OCI-LY1 (cell line): ENCODE results near the gene FARSA.
A peak's percentile ranks its signal among the peaks of the same experiment; 100 is the strongest.

ENCODE experiments used
- H2AFZ ChIP-seq: fragments of 200-600 bp; sonication (generic), shearing (Covaris generic); 2 replicates; pipeline ENCODE4 v1.6.0; 2014; ENCODE audit warnings: antibody characterized with exemption, mild to moderate bottlenecking, low read length
- H3F3A ChIP-seq: fragments of 200-600 bp; sonication (generic), shearing (Covaris generic); 2 replicates; pipeline ENCODE4 v1.6.0; 2014; ENCODE audit warnings: mild to moderate bottlenecking, antibody characterized with exemption, low read length, moderate library complexity; ENCODE audit not compliant: insufficient read depth
- H3K27ac ChIP-seq: fragments of 200-600 bp; sonication (generic); 2 replicates; pipeline ENCODE4 v1.5.1; 2014; ENCODE audit warnings: low read length, mixed run types, mild to moderate bottlenecking, low read depth; ENCODE audit not compliant: poor library complexity, severe bottlenecking
- H3K27me3 ChIP-seq: fragments of 200-600 bp; sonication (generic); 2 replicates; pipeline ENCODE4 v1.6.0; 2014; ENCODE audit warnings: antibody characterized with exemption, mild to moderate bottlenecking, low read length, moderate library complexity; ENCODE audit not compliant: insufficient read depth
- H3K36me3 ChIP-seq: fragments of 200-600 bp; sonication (generic); 2 replicates; pipeline ENCODE4 v1.6.1; 2014; ENCODE audit warnings: mild to moderate bottlenecking, antibody characterized with exemption, low read length, moderate library complexity, mixed read lengths; ENCODE audit not compliant: insufficient read depth
- H3K4me1 ChIP-seq: fragments of 200-600 bp; sonication (generic); 2 replicates; pipeline ENCODE4 v1.5.1; 2014; ENCODE audit warnings: mild to moderate bottlenecking, low read length, moderate library complexity; ENCODE audit not compliant: insufficient read depth, severe bottlenecking
- H3K4me2 ChIP-seq: fragments of 200-600 bp; sonication (generic), shearing (Covaris generic); 2 replicates; pipeline ENCODE4 v1.6.1; 2014; ENCODE audit warnings: low read length
- H3K4me3 ChIP-seq: fragments of 200-600 bp; sonication (generic); 2 replicates; pipeline ENCODE4 v1.5.1; 2014; ENCODE audit warnings: low read length, low read depth, mild to moderate bottlenecking, mixed read lengths; ENCODE audit not compliant: poor library complexity, severe bottlenecking
- H3K79me2 ChIP-seq: fragments of 200-600 bp; shearing (Covaris generic); 2 replicates; pipeline ENCODE4 v1.6.1; 2016; ENCODE audit warnings: mixed run types, low read length, mixed read lengths; ENCODE audit not compliant: insufficient read depth
- H3K9ac ChIP-seq: fragments of 200-600 bp; sonication (generic), shearing (Covaris generic); 2 replicates; pipeline ENCODE4 v1.6.1; 2014; ENCODE audit warnings: mild to moderate bottlenecking, low read length, mixed read lengths
- H3K9me2 ChIP-seq: fragments of 200-600 bp; sonication (generic), shearing (Covaris generic); 2 replicates; pipeline ENCODE4 v1.6.1; 2014; ENCODE audit warnings: low read depth, mild to moderate bottlenecking, low read length, mixed read lengths
- H3K9me3 ChIP-seq: fragments of 200-600 bp; shearing (Covaris generic); 2 replicates; pipeline ENCODE4 v1.6.1; 2014; ENCODE audit warnings: low read length, mixed read lengths
- H4K20me1 ChIP-seq: fragments of 200-600 bp; sonication (generic), shearing (Covaris generic); 2 replicates; pipeline ENCODE4 v1.6.0; 2016; ENCODE audit warnings: mild to moderate bottlenecking, low read length; ENCODE audit not compliant: insufficient read depth
- EZH2 ChIP-seq: fragments of 200-600 bp; sonication (generic), shearing (Covaris generic); IDR thresholded peaks from 2 replicates; pipeline ENCODE4 v1.8.0; 2017; ENCODE audit warnings: borderline replicate concordance, mixed run types, mild to moderate bottlenecking, antibody characterized with exemption, low read length, moderate library complexity, mixed read lengths
- TF ChIP-seq, protein P1 (sequence below): fragments of 200-600 bp; sonication (generic), shearing (Covaris generic); IDR thresholded peaks from 2 replicates; pipeline ENCODE4 v1.5.1; 2017; ENCODE audit warnings: mild to moderate bottlenecking, antibody characterized with exemption, low read length, moderate library complexity, mixed read lengths

Gene FARSA

GRCh38 chr19:12884202-12884601 lies 49.3 kb downstream of the FARSA start:
- Histone ChIP-seq H3K27me3 (no peaks in the 10 kb centered on the region), H3K4me3 (no peak overlapping the region), H3K9me3 (peaks cover 7% of the 10 kb centered on the region; the same call in 1 of the 2 replicates), H3F3A (no peaks in the 10 kb centered on the region), H3K27ac (no peak overlapping the region), H2AFZ (no peak overlapping the region), H3K4me2 (no peak overlapping the region), H3K36me3 (no peaks in the 10 kb centered on the region; the same call in 1 of the 2 replicates), H3K79me2 (no peaks in the 10 kb centered on the region), H3K9ac (no peak overlapping the region), H3K4me1 (peaks cover 32% of the 10 kb centered on the region), H3K9me2 (no peaks in the 10 kb centered on the region), H4K20me1 (no peaks in the 10 kb centered on the region)
- no peak for TF ChIP-seq EZH2
- TF ChIP-seq, protein P1, sequence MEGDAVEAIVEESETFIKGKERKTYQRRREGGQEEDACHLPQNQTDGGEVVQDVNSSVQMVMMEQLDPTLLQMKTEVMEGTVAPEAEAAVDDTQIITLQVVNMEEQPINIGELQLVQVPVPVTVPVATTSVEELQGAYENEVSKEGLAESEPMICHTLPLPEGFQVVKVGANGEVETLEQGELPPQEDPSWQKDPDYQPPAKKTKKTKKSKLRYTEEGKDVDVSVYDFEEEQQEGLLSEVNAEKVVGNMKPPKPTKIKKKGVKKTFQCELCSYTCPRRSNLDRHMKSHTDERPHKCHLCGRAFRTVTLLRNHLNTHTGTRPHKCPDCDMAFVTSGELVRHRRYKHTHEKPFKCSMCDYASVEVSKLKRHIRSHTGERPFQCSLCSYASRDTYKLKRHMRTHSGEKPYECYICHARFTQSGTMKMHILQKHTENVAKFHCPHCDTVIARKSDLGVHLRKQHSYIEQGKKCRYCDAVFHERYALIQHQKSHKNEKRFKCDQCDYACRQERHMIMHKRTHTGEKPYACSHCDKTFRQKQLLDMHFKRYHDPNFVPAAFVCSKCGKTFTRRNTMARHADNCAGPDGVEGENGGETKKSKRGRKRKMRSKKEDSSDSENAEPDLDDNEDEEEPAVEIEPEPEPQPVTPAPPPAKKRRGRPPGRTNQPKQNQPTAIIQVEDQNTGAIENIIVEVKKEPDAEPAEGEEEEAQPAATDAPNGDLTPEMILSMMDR: no peak

DNA sequence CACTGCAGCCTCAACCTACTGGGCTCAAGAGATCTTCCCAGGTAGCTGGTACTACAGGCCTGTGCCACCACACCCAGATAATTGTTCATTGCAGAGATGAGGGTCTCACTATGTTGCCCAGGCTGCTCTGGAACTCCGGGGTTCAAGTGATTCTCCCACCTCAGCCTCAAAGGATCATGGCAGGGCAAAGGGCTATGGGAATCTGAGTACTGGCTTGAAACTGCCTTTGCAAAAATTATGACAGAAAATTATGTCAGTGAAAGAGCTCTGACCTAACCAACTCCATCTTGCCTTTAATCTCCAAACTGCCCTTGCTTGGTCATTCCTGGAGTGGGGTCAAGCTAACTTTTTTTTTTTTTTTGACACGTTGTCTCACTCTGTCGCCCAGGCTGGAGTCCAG lies 50.9 kb downstream of the FARSA start:
- no peaks in the 10 kb centered on the region for H4K20me1 ChIP-seq
- no peaks in the 10 kb centered on the region for H3K79me2 ChIP-seq
- H3K36me3 ChIP-seq: peaks cover 10% of the 10 kb centered on the region

GRCh38 chr19:12881172-12881808 lies 52.2 kb downstream of the FARSA start, which contains the start of gene DNASE2:
TSS of gene DNASE2 (minus strand) at chr19:12881449. CDS start at chr19:12881375, 74 bp downstream.
- H3F3A ChIP-seq: no peaks in the 10 kb centered on the region
- H3K27ac ChIP-seq: peak within 1 kb of the TSS; percentile 58

More for the DNA sequence above, 50.9 kb downstream of the FARSA start:
- Histone ChIP-seq H3K9ac (no peak overlapping the region), H3K4me3 (no peak overlapping the region), H3K27ac (no peak overlapping the region), H3F3A (no peaks in the 10 kb centered on the region), H3K27me3 (no peaks in the 10 kb centered on the region), H2AFZ (no peak overlapping the region), H3K9me2 (no peaks in the 10 kb centered on the region), H3K4me1 (peaks cover 32% of the 10 kb centered on the region), H3K4me2 (no peak overlapping the region), H3K9me3 (peaks cover 7% of the 10 kb centered on the region; the same call in 1 of the 2 replicates)
- TF ChIP-seq, protein P1: no peak
- TF ChIP-seq EZH2: no peak

More at GRCh38 chr19:12881172-12881808, 52.2 kb downstream of the FARSA start, which contains the start of gene DNASE2:
- H3K27me3 ChIP-seq: no peaks in the 10 kb centered on the region
- peak within 1 kb of the TSS; percentile 82 for H3K9ac ChIP-seq
- H3K4me2 ChIP-seq: peak within 1 kb of the TSS; percentile 73
- H3K9me3 ChIP-seq: peaks cover 7% of the 10 kb centered on the region; the same call in 1 of the 2 replicates
- no peaks in the 10 kb centered on the region for H4K20me1 ChIP-seq
- H3K79me2 ChIP-seq: no peaks in the 10 kb centered on the region
- peaks cover 32% of the 10 kb centered on the region for H3K4me1 ChIP-seq
- H3K9me2 ChIP-seq: no peaks in the 10 kb centered on the region
- peaks cover 10% of the 10 kb centered on the region for H3K36me3 ChIP-seq
- H2AFZ ChIP-seq: no peak within 1 kb of the TSS
- H3K4me3 ChIP-seq: peak within 1 kb of the TSS; percentile 88
- TF ChIP-seq, protein P1: no peak
- no peak for TF ChIP-seq EZH2
